OCI-LY7 (cell line): Measurements from ENCODE around the gene CDT1. TPM values are rescaled to one million over a fixed set of nuclear protein-coding genes. Genes with fewer than 3 reads are reported as not detected.

Experiments used
- BruUV-seq: library from RNA; stranded (reverse); fragments of 400-500 nt; replicated peaks from 2 replicates; lab custom pipeline; 2021; lab: Mats Ljungman, UMichigan
- CTCF ChIA-PET: fragments of 300-600 bp; sonication (Branson Sonifier 250); formaldehyde crosslinking; loops from one replicate; lab custom pipeline; 2022; ENCODE audit warnings: antibody characterized with exemption; ENCODE audit not compliant: unreplicated experiment; lab: Charles Lee
- POLR2A ChIA-PET: fragments of 300-600 bp; sonication (Branson Sonifier 250); formaldehyde crosslinking; loops from one replicate; lab custom pipeline; 2022; ENCODE audit warnings: antibody characterized with exemption; lab: Charles Lee
- DNase-seq: peaks from one replicate; pipeline ENCODE4 v3.0.0-alpha.2; 2015; ENCODE audit warnings: low spot score
- H2AFZ ChIP-seq: fragments of 200-600 bp; sonication (generic), shearing (Covaris generic); 2 replicates; pipeline ENCODE4 v1.6.1; 2014; ENCODE audit warnings: mild to moderate bottlenecking, antibody characterized with exemption, low read length, moderate library complexity
- H3K27ac ChIP-seq: fragments of 200-600 bp; sonication (generic); 2 replicates; pipeline ENCODE4 v1.5.1; 2014; ENCODE audit warnings: mixed run types, low read depth, mild to moderate bottlenecking, moderate library complexity, low read length, inconsistent platforms; ENCODE audit not compliant: poor library complexity, severe bottlenecking
- H3K36me3 ChIP-seq: fragments of 200-600 bp; sonication (generic); 2 replicates; pipeline ENCODE4 v1.6.1; 2014; ENCODE audit warnings: mild to moderate bottlenecking, antibody characterized with exemption, low read length, moderate library complexity, mixed read lengths; ENCODE audit not compliant: insufficient read depth
- H3K4me1 ChIP-seq: fragments of 200-600 bp; sonication (generic); 2 replicates; pipeline ENCODE4 v1.5.1; 2014; ENCODE audit warnings: mild to moderate bottlenecking, low read length; ENCODE audit not compliant: insufficient read depth, poor library complexity, severe bottlenecking
- H3K4me2 ChIP-seq: fragments of 200-600 bp; sonication (generic); 2 replicates; pipeline ENCODE4 v1.6.1; 2014; ENCODE audit warnings: mild to moderate bottlenecking, low read length
- H3K4me3 ChIP-seq: fragments of 200-600 bp; sonication (generic); 2 replicates; pipeline ENCODE4 v1.5.1; 2014; ENCODE audit warnings: mild to moderate bottlenecking, low read depth, low read length; ENCODE audit not compliant: poor library complexity, severe bottlenecking
- H3K79me2 ChIP-seq: fragments of 200-600 bp; sonication (generic); 2 replicates; pipeline ENCODE4 v1.6.1; 2016; ENCODE audit warnings: low read depth, mild to moderate bottlenecking, low read length, moderate library complexity, mixed read lengths; ENCODE audit not compliant: insufficient read depth
- H3K9me2 ChIP-seq: fragments of 200-600 bp; sonication (generic); 2 replicates; pipeline ENCODE4 v1.6.1; 2016; ENCODE audit warnings: mild to moderate bottlenecking, low read length, mixed read lengths; ENCODE audit not compliant: insufficient read depth
- H3K9me3 ChIP-seq: fragments of 200-600 bp; sonication (generic); 2 replicates; pipeline ENCODE4 v1.6.1; 2014; ENCODE audit warnings: mild to moderate bottlenecking, mixed run types, low read length, mixed read lengths
- H4K20me1 ChIP-seq: fragments of 200-600 bp; sonication (generic); 2 replicates; pipeline ENCODE4 v1.6.1; 2014; ENCODE audit warnings: mild to moderate bottlenecking, antibody characterized with exemption, low read length, moderate library complexity, mixed read lengths; ENCODE audit not compliant: insufficient read depth
- CTCF ChIP-seq: fragments of 200-600 bp; sonication (generic); conservative IDR thresholded peaks from 2 replicates; pipeline ENCODE4 v1.5.1; 2014; ENCODE audit warnings: mild to moderate bottlenecking, antibody characterized with exemption, low read length, moderate library complexity, mixed read lengths
- EZH2phosphoT487 ChIP-seq: fragments of 200-600 bp; sonication (generic); IDR thresholded peaks from 2 replicates; pipeline ENCODE4 v1.6.1; 2018; ENCODE audit warnings: low read depth, borderline replicate concordance, mild to moderate bottlenecking, mixed run types, antibody characterized with exemption, low read length, moderate library complexity, mixed read lengths
- intact Hi-C: fragments of 100-400 bp; cut with micrococcal nuclease; formaldehyde crosslinking; loops from one replicate; pipeline ENCODE4 v1.10.0; 2022; ENCODE audit not compliant: unreplicated experiment
- total RNA-seq, 2 experiments: library from RNA; depleted of rRNA in 1 of 2; stranded (reverse); fragments of >200 nt in 1 of 2; shearing (Covaris generic) in 1 of 2; gene quantifications; 2 replicates each; pipeline ENCODE4 v1.2.3, GENCODE V29; 2014 to 2022

The CDT1 gene
- total RNA-seq, 2 experiments from 2014 or later, result 82.7 to 108 TPM

- peak overlapping the region; percentile 97 for H3K27ac ChIP-seq
- no peak overlapping the region for H3K4me3 ChIP-seq
- H2AFZ ChIP-seq, result no peak overlapping the region
- intact Hi-C loops, result loop anchor here (5.0 kb wide), 1 partner anchor 138 kb away; the partner anchor contains the start of gene MVD
- H3K4me1 ChIP-seq, result peaks cover 52% of the 10 kb centered on the region
- ChIA-PET CTCF (no interaction called here), POLR2A (interaction anchor here (0.6 to 2.3 kb wide), 5 partner anchors 8 to 1086 kb away, joined by 3 to 15 read pairs (median 4); partner anchors contain the start of gene PIEZO1)
- no TSS peak for BruUV-seq
- peaks cover 32% of the 10 kb centered on the region for H3K36me3 ChIP-seq
- H3K4me2 ChIP-seq, result peak overlapping the region; percentile 97
- H3K79me2 ChIP-seq, result peaks cover 25% of the 10 kb centered on the region
- H4K20me1 ChIP-seq, result no peaks in the 10 kb centered on the region
- H3K9me3 ChIP-seq, result no peaks in the 10 kb centered on the region
- no peaks in the 10 kb centered on the region for H3K9me2 ChIP-seq
- no peak for TF ChIP-seq EZH2phosphoT487
- no peak for TF ChIP-seq CTCF
- no peak for DNase-seq
These were observed 3.4 kb upstream of the CDT1 start for GRCh38 chr16:88800277-88800592.

- intact Hi-C loops, result loop anchor here (5.0 kb wide), 1 partner anchor 142 kb away; the partner anchor contains the start of gene MVD
- Histone ChIP-seq H3K79me2 (peaks cover 35% of the 10 kb centered on the region), H3K9me2 (no peaks in the 10 kb centered on the region), H4K20me1 (no peaks in the 10 kb centered on the region), H2AFZ (no peak overlapping the region), H3K27ac (peak overlapping the region; percentile 97), H3K4me2 (peak overlapping the region; percentile 95), H3K4me3 (peak overlapping the region; percentile 88), H3K4me1 (peaks cover 50% of the 10 kb centered on the region), H3K9me3 (no peaks in the 10 kb centered on the region), H3K36me3 (peaks cover 65% of the 10 kb centered on the region)
- ChIA-PET CTCF (no interaction called here), POLR2A (no interaction called here)
- DNase-seq, result no peak
- TSS peak; percentile 54 for BruUV-seq
- TF ChIP-seq EZH2phosphoT487, result no peak
- no peak for TF ChIP-seq CTCF
These were observed 573 bp downstream of the CDT1 start for GRCh38 chr16:88804173-88804551.

GRCh38 chr16:88804552-88805339, 1.2 kb downstream of the CDT1 start:
- H2AFZ ChIP-seq, result no peak overlapping the region
- peaks cover 66% of the 10 kb centered on the region for H3K36me3 ChIP-seq
- CTCF ChIA-PET, result no interaction called here
- H3K27ac ChIP-seq, result peak overlapping the region; percentile 97
- H3K4me2 ChIP-seq, result peak overlapping the region; percentile 95
- BruUV-seq, result no TSS peak
- no peaks in the 10 kb centered on the region for H4K20me1 ChIP-seq
- H3K4me1 ChIP-seq, result peaks cover 50% of the 10 kb centered on the region
- no peaks in the 10 kb centered on the region for H3K9me3 ChIP-seq
- POLR2A ChIA-PET, result no interaction called here
- H3K9me2 ChIP-seq, result no peaks in the 10 kb centered on the region
- intact Hi-C loops, result loop anchor here (5.0 kb wide), 1 partner anchor 142 kb away; the partner anchor contains the start of gene MVD
- TF ChIP-seq EZH2phosphoT487 (no peak), CTCF (no peak)
- H3K4me3 ChIP-seq, result peak overlapping the region; percentile 88
- peak; percentile 71 for DNase-seq
- peaks cover 35% of the 10 kb centered on the region for H3K79me2 ChIP-seq
